Endothelial cell of umbilical vein (primary cell): Measurements from ENCODE around the gene DEGS2. TPM values are rescaled to one million over a fixed set of nuclear protein-coding genes. Genes with fewer than 3 reads are reported as not detected.

Experiments
- BruUV-seq: library from RNA; stranded (reverse); fragments of 400-500 nt; replicated peaks from 2 replicates; lab custom pipeline; 2021; lab: Mats Ljungman, UMichigan
- CTCF ChIA-PET: fragments of 300-600, 350-600 bp; sonication (Branson Sonifier 250); formaldehyde crosslinking; loops from one replicate; lab custom pipeline; 2021; ENCODE audit warnings: antibody characterized with exemption, inconsistent platforms; lab: Charles Lee
- POLR2A ChIA-PET: fragments of 300-600, 350-600 bp; sonication (Branson Sonifier 250); formaldehyde crosslinking; loops from one replicate; lab custom pipeline; 2021; ENCODE audit warnings: antibody characterized with exemption, inconsistent platforms; lab: Charles Lee
- DNase-seq: peaks from one replicate; pipeline ENCODE4 v3.0.0-alpha.2; 2011; ENCODE audit warnings: low read depth, low spot score
- FAIRE-seq: peaks from 2 replicates; lab custom pipeline; 2011; peaks lifted over from hg19 to GRCh38; lab: Jason Lieb, UNC
- H2AFZ ChIP-seq: 2 replicates; pipeline ENCODE4 v1.6.0; 2012; ENCODE audit warnings: low read depth, low read length, control low read depth, inconsistent platforms
- H3K27ac ChIP-seq: 2 replicates; pipeline ENCODE4 v1.5.1; 2011; ENCODE audit warnings: low read depth, mild to moderate bottlenecking, control low read depth, low read length, moderate library complexity; ENCODE audit not compliant: insufficient read depth
- H3K27me3 ChIP-seq, 2 experiments: 2 replicates each; pipeline versions ENCODE4 v1.6.0 to v1.6.1; 2011; ENCODE audit warnings: low read length in 2 of 2, mixed read lengths in 1 of 2; ENCODE audit not compliant: control insufficient read depth in 2 of 2, insufficient read depth in 2 of 2
- H3K36me3 ChIP-seq, 2 experiments: 2 replicates in 1 of 2; 3 replicates in 1 of 2; pipeline ENCODE4 v1.5.1; 2011; ENCODE audit warnings: low read length in 2 of 2, mild to moderate bottlenecking in 1 of 2, moderate library complexity in 1 of 2; ENCODE audit not compliant: control insufficient read depth in 2 of 2, insufficient read depth in 2 of 2; ENCODE audit errors: extremely low read depth in 1 of 2
- H3K4me1 ChIP-seq: 3 replicates; pipeline ENCODE4 v1.5.1; 2011; ENCODE audit warnings: mild to moderate bottlenecking, low read length; ENCODE audit not compliant: control insufficient read depth, insufficient read depth; ENCODE audit errors: extremely low read depth
- H3K4me2 ChIP-seq: 2 replicates; pipeline ENCODE4 v1.6.1; 2011; ENCODE audit warnings: low read length, control low read depth, mixed read lengths; ENCODE audit not compliant: insufficient read depth
- H3K4me3 ChIP-seq, 3 experiments: fragments of 200-600 bp in 1 of 3; sonication (generic), shearing (Covaris generic) in 1 of 3; replicated peaks in 1 of 3; 2 replicates each; pipeline ENCODE4 v1.5.1; 2011 to 2016; ENCODE audit warnings: control low read depth in 3 of 3, low read length in 3 of 3, mild to moderate bottlenecking in 2 of 3, inconsistent platforms in 1 of 3, low read depth in 1 of 3, moderate library complexity in 1 of 3; ENCODE audit not compliant: insufficient read depth in 1 of 3
- H3K79me2 ChIP-seq: 2 replicates; pipeline ENCODE4 v1.6.0; 2012; ENCODE audit warnings: low read length, inconsistent platforms; ENCODE audit not compliant: control insufficient read depth, insufficient read depth
- H3K9ac ChIP-seq: replicated peaks from 2 replicates; pipeline ENCODE3; 2011; ENCODE audit warnings: low read length, control low read depth; ENCODE audit not compliant: insufficient read depth; ENCODE audit errors: extremely low read depth
- H3K9me1 ChIP-seq: replicated peaks from 3 replicates; pipeline ENCODE4 v1.6.0; 2011; ENCODE audit warnings: mild to moderate bottlenecking, low read length; ENCODE audit not compliant: control insufficient read depth, insufficient read depth; ENCODE audit errors: extremely low read depth
- H3K9me3 ChIP-seq: replicated peaks from 2 replicates; pipeline ENCODE4 v1.5.1; 2012; ENCODE audit warnings: low read length, inconsistent platforms; ENCODE audit not compliant: control insufficient read depth, insufficient read depth
- H4K20me1 ChIP-seq: replicated peaks from 2 replicates; pipeline ENCODE3; 2011; ENCODE audit warnings: mild to moderate bottlenecking, low read length; ENCODE audit not compliant: control insufficient read depth, insufficient read depth; ENCODE audit errors: extremely low read depth
- EZH2 ChIP-seq: IDR thresholded peaks from 2 replicates; pipeline ENCODE4 v1.6.1; 2012; ENCODE audit warnings: borderline replicate concordance, low read depth, mild to moderate bottlenecking, moderate library complexity, low read length, inconsistent platforms; ENCODE audit not compliant: severe bottlenecking
- FOS ChIP-seq: IDR thresholded peaks from 2 replicates; pipeline ENCODE4 v1.6.1; 2011; ENCODE audit warnings: mild to moderate bottlenecking, low read length, moderate library complexity, borderline replicate concordance; ENCODE audit not compliant: insufficient read depth
- GATA2 ChIP-seq: IDR thresholded peaks from 2 replicates; pipeline ENCODE4 v1.7.0; 2011; ENCODE audit warnings: low read depth, mild to moderate bottlenecking, moderate library complexity, mixed read lengths, low read length; ENCODE audit not compliant: insufficient read length, insufficient read depth
- JUN ChIP-seq: IDR thresholded peaks from 2 replicates; pipeline ENCODE4 v1.6.1; 2011; ENCODE audit warnings: borderline replicate concordance, low read depth; ENCODE audit not compliant: insufficient read length, insufficient read depth
- MYC ChIP-seq: IDR thresholded peaks from one replicate; pipeline ENCODE4 v1.6.1; 2011; ENCODE audit warnings: mild to moderate bottlenecking, low read depth, low read length
- POLR2A ChIP-seq: IDR thresholded peaks from 2 replicates; pipeline ENCODE4 v1.6.1; 2012; ENCODE audit warnings: low read depth, mild to moderate bottlenecking, control low read depth, low read length
- POLR2AphosphoS5 ChIP-seq: IDR thresholded peaks from 2 replicates; pipeline ENCODE4 v1.6.1; 2012; ENCODE audit warnings: low read depth, mild to moderate bottlenecking, control low read depth, low read length, moderate library complexity; ENCODE audit not compliant: insufficient read depth
- dilution Hi-C: fragments of 300-500 bp; cut with MboI; formaldehyde crosslinking; loops from one replicate; pipeline ENCODE4 v1.15.0; 2019; ENCODE audit warnings: low sequenced_read_pairs; ENCODE audit not compliant: extremely low pct_ligation_motif_present
- intact Hi-C: fragments of 100-400 bp; cut with micrococcal nuclease; formaldehyde crosslinking; loops from one replicate; pipeline ENCODE4 v1.10.0; 2022
- polyA plus RNA-seq, 4 experiments: library from polyadenylated mRNA; depleted of rRNA in 3 of 4; stranded (reverse) in 3 of 4; unstranded in 1 of 4; fragments of >200 nt; gene quantifications; 2 replicates each; pipeline versions ENCODE4 v1.2.1 to v1.2.3, GENCODE V29; 2011 to 2012; ENCODE audit warnings: missing spikeins in 1 of 4
- total RNA-seq: library from RNA; stranded (reverse); gene quantifications from 2 replicates; pipeline ENCODE4 v1.2.3, GENCODE V29; 2021
- TF ChIP-seq, protein P1 (sequence below): IDR thresholded peaks from 2 replicates; pipeline ENCODE4 v1.6.1; 2011; ENCODE audit not compliant: insufficient read depth, insufficient read length
- TF ChIP-seq, protein P2 (sequence below), 2 donors: IDR thresholded peaks; 1 replicate in 1 of 2; 2 replicates in 1 of 2; pipeline ENCODE4 v1.5.1; 2011; ENCODE audit warnings: low read length in 2 of 2, mild to moderate bottlenecking in 2 of 2, moderate library complexity in 2 of 2, control low read depth in 1 of 2, inconsistent platforms in 1 of 2, low read depth in 1 of 2; ENCODE audit not compliant: insufficient read depth in 1 of 2; ENCODE audit errors: extremely low read depth in 1 of 2

The DEGS2 gene
- total and polyA plus RNA-seq, 2 donors (not counting 3 experiments of a cell fraction or from before 2014, with no cell fraction given) = 0.06 TPM; not detected in 1

DNA sequence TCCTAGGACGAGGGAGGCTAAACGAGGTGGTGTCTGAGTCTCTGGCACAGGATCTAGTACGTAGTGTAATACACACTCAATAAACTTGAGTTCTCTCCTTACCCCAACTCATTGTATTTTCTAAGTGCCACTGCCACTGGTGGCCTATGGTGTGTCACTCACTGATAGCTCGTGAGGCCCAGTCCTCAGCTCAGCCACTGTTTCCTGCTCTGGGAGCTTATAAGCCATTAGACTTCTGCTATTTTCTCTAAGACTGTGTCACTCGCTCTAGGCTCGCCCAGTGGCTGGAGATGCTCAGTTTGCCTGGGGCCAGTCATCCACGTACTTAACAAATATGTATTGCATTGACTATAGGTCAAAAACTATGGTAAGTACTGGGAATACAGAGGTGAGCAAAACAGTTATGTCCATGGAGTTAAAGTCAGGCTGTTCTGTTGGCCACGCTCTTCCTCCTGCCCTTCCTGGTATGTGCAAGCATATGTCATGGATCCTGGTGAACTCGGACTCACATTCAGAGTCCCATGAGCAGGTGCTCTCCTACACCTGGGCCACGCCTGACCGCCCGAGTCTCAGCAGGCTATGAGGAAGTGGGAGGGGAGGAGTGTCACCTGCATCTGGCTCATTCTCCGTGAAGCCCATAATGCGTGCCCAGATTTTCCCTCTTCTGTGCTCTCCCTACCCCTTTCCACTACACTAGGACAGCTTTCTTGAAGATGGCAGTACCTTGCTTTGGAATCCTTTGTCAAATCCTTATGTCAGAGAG lies 41.6 kb downstream of the DEGS2 start:
- Histone ChIP-seq H3K9ac (no peak overlapping the region), H3K36me3 (no peaks in the 10 kb centered on the region), H3K4me3 (no peak overlapping the region), H3K4me2 (no peak overlapping the region), H3K27me3 (no peaks in the 10 kb centered on the region), H4K20me1 (no peaks in the 10 kb centered on the region), H3K4me1 (no peaks in the 10 kb centered on the region), H2AFZ (no peak overlapping the region), H3K9me1 (no peaks in the 10 kb centered on the region), H3K27ac (no peak overlapping the region), H3K9me3 (no peaks in the 10 kb centered on the region), H3K79me2 (no peaks in the 10 kb centered on the region)
- no TSS peak for BruUV-seq
- dilution Hi-C loops = no loop called here
- TF ChIP-seq, protein P1, sequence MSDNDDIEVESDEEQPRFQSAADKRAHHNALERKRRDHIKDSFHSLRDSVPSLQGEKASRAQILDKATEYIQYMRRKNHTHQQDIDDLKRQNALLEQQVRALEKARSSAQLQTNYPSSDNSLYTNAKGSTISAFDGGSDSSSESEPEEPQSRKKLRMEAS = no peak
- TF ChIP-seq, protein P2, sequence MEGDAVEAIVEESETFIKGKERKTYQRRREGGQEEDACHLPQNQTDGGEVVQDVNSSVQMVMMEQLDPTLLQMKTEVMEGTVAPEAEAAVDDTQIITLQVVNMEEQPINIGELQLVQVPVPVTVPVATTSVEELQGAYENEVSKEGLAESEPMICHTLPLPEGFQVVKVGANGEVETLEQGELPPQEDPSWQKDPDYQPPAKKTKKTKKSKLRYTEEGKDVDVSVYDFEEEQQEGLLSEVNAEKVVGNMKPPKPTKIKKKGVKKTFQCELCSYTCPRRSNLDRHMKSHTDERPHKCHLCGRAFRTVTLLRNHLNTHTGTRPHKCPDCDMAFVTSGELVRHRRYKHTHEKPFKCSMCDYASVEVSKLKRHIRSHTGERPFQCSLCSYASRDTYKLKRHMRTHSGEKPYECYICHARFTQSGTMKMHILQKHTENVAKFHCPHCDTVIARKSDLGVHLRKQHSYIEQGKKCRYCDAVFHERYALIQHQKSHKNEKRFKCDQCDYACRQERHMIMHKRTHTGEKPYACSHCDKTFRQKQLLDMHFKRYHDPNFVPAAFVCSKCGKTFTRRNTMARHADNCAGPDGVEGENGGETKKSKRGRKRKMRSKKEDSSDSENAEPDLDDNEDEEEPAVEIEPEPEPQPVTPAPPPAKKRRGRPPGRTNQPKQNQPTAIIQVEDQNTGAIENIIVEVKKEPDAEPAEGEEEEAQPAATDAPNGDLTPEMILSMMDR (IDR thresholded peaks at IDR 0.05; ENCODE audit: extremely low read depth in 1 of 2, insufficient read depth in 1 of 2, low read depth in 1 of 2, low read length in 2 of 2) = no peak
- TF ChIP-seq EZH2 (no peak), POLR2AphosphoS5 (no peak), FOS (no peak), MYC (no peak), POLR2A (no peak), JUN (no peak), GATA2 (no peak)
- ChIA-PET POLR2A (no interaction called here), CTCF (interaction anchor here (0.5 to 2.9 kb wide), 2 partner anchors 9 to 56 kb away, joined by 10 to 15 read pairs; no protein-coding TSS in a partner anchor)
- DNase-seq = no peak
- FAIRE-seq = no peak
- intact Hi-C loops = no loop called here
